T-helper 2 cell treated with Interferon-gamma antibody and Interleukin-4, amounts not matched to agents 5 μg/mL and 100 μg/mL, for 36 hours (primary cell): ENCODE data around the gene ACAD8.

ENCODE experiments used
- DNase-seq: peaks from one replicate; pipeline ENCODE4 v3.0.0; 2021; ENCODE audit warnings: low spot score
- H3K27ac Mint-ChIP-seq: one replicate; pipeline ENCODE4 v1.8.0; 2021; ENCODE audit warnings: mild to moderate bottlenecking, mixed read lengths
- H3K27me3 Mint-ChIP-seq: one replicate; pipeline ENCODE4 v1.8.0; 2021; ENCODE audit warnings: low read depth, mixed read lengths
- H3K36me3 Mint-ChIP-seq: one replicate; pipeline ENCODE4 v1.8.0; 2021; ENCODE audit warnings: low read depth, mixed read lengths
- H3K4me1 Mint-ChIP-seq: one replicate; pipeline ENCODE4 v1.8.0; 2021; ENCODE audit warnings: low read depth, mixed read lengths
- H3K4me3 Mint-ChIP-seq: one replicate; pipeline ENCODE4 v1.8.0; 2022; ENCODE audit warnings: mild to moderate bottlenecking, moderate library complexity, mixed read lengths
- H3K9me3 Mint-ChIP-seq: one replicate; pipeline ENCODE4 v1.8.0; 2021; ENCODE audit warnings: mixed read lengths

ACAD8 gene

DNA sequence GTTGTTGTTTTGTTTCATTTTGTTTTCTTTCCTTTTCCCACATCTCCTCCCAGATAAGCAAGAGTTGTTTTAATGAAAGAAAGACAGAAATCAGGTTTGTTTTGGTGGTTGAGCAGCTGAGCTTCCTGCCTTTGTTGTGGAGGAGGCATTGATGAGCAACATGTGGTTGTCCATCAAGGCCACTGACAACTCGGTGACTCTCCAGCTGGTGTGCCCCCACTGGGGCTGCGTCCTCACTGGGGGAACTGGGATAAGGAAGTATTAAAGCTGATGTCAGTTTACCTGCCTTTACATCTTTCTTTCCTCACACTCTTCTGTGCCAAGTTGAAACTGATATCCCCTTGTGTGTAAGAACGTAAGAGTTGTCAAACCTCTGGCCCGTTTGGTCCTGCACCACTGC lies 23.0 kb upstream of the ACAD8 start:
- DNase-seq: no peak
- Mint-ChIP-seq H3K4me1 (peaks cover 67% of the 10 kb centered on the region), H3K27ac (no peak overlapping the region), H3K27me3 (no peaks in the 10 kb centered on the region), H3K9me3 (no peaks in the 10 kb centered on the region), H3K36me3 (peaks cover 18% of the 10 kb centered on the region), H3K4me3 (no peak overlapping the region)

DNA sequence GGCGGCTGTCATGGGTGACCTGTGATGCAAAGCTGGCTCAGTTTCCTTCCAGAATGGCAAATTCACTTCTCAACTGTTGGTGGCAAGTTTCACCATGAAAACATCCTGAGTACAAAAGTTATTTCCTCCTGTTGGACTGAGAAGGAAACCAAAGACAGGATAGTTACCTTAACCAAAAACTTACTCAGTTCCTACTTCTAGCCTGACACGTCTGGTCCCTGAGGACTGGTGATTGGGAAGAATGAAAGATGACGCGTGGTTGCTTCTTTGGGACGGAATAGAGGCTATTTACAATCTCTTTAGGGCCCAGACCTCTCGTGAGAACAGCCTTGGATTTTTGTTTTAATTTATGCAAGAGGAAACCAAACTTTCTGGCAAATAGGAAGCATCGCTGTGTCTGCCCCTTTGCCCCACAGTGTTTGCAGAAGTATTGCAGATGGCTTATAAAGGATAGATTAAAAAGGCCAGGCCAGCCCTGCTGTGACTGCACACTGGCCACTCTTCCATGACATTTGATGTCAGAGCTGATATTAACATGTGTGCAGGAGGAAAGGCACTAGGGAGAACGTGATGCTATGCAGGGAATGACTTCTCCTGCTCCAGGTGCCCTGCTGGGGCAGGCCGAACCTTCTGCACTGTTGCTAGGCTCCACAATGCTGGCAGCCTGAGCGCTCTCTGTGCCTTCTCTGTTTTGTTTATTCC lies 21.3 kb upstream of the ACAD8 start:
- Mint-ChIP-seq H3K36me3 (peaks cover 18% of the 10 kb centered on the region), H3K27ac (peak overlapping the region; percentile 24), H3K27me3 (no peaks in the 10 kb centered on the region), H3K4me3 (no peak overlapping the region), H3K9me3 (no peaks in the 10 kb centered on the region), H3K4me1 (peaks cover 49% of the 10 kb centered on the region)
- DNase-seq: no peak

DNA sequence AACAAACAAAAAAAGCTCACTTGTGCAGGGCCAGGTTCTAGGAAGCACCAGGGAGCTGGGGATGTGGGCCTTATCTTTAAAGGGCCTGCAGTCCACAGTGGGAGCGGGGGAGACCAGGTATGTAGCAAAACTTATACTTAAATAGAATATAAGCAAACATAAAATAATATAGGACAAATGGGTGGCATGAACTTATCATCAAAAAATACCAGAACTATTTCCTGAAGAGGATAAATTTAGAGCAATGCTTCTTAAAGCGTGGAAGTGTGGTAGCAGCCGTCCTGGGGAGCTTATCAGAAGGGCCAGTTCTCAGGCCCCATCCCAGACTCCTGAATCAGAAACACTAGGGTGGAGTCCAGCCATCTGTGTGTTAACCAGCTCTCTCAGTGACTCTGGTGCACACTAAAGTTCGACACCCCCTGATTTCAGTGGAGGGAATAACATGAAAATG lies 19.6 kb upstream of the ACAD8 start:
- no peaks in the 10 kb centered on the region for H3K27me3 Mint-ChIP-seq
- peaks cover 19% of the 10 kb centered on the region for H3K36me3 Mint-ChIP-seq
- DNase-seq: no peak
- H3K9me3 Mint-ChIP-seq: no peaks in the 10 kb centered on the region
- no peak overlapping the region for H3K27ac Mint-ChIP-seq
- H3K4me3 Mint-ChIP-seq: no peak overlapping the region
- H3K4me1 Mint-ChIP-seq: peaks cover 33% of the 10 kb centered on the region

DNA sequence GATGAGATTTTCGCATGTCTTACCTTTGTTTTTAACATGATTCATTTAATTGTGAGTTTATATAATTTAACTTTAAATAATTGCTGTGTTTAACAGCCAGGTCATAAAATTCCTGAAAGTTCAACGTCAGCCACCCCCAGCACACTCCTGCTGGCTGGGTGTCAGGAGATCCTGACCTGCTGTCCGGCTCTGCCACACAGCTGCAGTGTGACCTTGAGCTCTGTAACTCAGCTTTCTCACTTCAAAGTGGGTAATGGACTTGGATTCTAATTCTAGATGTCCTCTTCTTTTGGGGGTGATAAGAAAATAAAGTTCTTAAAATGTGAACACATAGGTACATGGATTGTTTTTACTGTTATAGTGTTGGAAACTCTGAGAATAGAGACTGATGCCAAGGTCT lies 18.0 kb upstream of the ACAD8 start:
- Mint-ChIP-seq H3K27ac (no peak overlapping the region), H3K36me3 (peaks cover 23% of the 10 kb centered on the region), H3K27me3 (no peaks in the 10 kb centered on the region), H3K9me3 (no peaks in the 10 kb centered on the region), H3K4me1 (peaks cover 19% of the 10 kb centered on the region), H3K4me3 (no peak overlapping the region)
- no peak for DNase-seq

DNA sequence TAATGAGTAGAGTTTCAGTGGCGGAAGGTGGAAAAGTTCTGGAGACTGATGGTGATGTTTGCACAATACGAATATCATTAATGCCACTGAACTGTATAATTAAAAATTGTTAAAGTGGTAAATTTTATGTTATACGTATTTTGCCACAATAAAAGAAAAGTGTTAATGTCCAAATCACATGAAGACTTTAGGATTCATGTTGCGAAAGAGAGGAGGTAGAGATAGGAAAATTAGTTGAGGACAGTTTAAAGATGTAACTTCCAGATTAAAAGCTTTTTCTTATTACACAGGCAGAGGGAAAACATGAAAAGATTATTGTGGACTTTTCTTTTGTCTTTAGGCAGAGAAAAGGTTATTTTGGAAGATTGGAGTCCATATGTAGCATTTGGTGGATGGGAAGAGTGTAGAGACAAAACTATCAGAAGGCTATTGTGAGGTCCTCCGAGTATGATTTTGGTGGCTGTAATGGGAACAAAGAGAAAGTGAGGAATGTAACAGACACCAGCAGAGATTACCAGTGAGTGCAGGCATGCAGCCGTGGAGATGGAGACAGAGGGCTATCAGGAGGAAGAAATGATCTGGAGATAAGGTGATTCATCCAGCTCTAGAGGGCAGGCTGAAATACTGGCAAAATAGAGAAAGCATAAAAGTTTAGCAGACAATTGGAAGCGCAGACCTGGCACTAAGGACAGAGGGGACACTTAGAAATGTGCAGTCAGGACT lies 16.4 kb upstream of the ACAD8 start:
- H3K36me3 Mint-ChIP-seq: peaks cover 23% of the 10 kb centered on the region
- DNase-seq: no peak
- H3K9me3 Mint-ChIP-seq: no peaks in the 10 kb centered on the region
- H3K27ac Mint-ChIP-seq: no peak overlapping the region
- no peak overlapping the region for H3K4me3 Mint-ChIP-seq
- peaks cover 10% of the 10 kb centered on the region for H3K4me1 Mint-ChIP-seq
- no peaks in the 10 kb centered on the region for H3K27me3 Mint-ChIP-seq

DNA sequence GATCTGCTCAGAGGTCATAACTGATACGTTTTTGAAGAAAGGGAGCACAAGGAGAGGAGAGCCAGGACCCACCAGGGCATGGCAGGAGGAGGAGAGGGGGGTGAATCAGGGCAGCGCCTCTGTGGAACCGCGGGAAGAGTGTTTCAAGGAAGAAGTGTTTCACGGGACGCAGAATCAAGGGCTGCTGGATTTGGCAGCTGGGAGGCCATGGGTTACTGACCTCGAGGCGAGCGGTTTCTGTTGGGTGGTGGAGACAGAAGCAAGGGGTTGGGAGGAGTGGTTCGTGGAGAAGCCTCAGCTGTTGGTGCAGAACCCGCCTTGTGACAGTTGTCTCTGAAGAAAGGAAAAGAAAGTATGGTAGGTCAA lies 15.8 kb upstream of the ACAD8 start:
- no peaks in the 10 kb centered on the region for H3K27me3 Mint-ChIP-seq
- peaks cover 27% of the 10 kb centered on the region for H3K36me3 Mint-ChIP-seq
- H3K9me3 Mint-ChIP-seq: no peaks in the 10 kb centered on the region
- H3K4me3 Mint-ChIP-seq: no peak overlapping the region
- H3K27ac Mint-ChIP-seq: no peak overlapping the region
- DNase-seq: no peak
- H3K4me1 Mint-ChIP-seq: peaks cover 5% of the 10 kb centered on the region

DNA sequence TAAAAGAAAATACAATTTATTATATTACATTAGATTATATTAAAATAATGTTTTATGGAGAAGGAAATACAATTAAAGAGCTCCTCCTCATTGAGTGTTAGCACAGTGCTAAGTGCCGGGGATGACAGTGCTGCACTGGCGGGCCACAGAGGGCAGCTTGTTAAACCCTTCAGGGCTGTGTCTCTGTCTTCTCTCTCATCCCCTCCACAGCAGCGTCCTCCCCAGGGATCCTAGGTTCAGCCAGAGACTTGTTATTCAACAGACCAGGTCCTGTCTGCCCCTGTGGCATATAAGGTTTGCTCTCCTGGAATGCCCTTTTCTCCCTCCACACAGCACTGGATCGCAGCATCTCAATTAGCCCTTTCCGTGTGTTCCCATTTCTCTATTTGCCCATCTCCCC lies 14.4 kb upstream of the ACAD8 start:
- Mint-ChIP-seq H3K27ac (no peak overlapping the region), H3K9me3 (no peaks in the 10 kb centered on the region), H3K4me1 (no peaks in the 10 kb centered on the region), H3K4me3 (no peak overlapping the region), H3K36me3 (peaks cover 38% of the 10 kb centered on the region), H3K27me3 (no peaks in the 10 kb centered on the region)
- DNase-seq: no peak

DNA sequence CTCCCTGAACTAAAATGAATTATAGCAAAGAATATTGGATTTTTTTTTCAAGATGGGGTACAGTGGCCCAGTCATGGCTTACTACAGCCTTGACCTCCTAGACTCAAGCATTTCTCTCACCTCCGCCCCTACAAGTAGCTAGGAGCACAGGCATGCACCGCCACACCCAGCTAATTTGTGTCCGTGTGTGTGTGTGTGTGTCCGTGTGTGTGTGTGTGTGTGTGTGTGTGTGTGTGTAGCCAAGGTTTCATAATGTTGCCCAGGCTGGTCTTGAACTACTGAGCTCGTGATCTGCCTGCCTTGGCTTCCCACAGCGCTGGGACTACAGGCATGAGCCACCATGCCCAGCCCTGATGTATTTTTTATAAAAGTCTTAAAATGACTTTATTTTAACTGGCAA lies 12.8 kb upstream of the ACAD8 start:
- Mint-ChIP-seq H3K9me3 (no peaks in the 10 kb centered on the region), H3K27ac (no peak overlapping the region), H3K36me3 (peaks cover 41% of the 10 kb centered on the region), H3K4me1 (no peaks in the 10 kb centered on the region), H3K4me3 (no peak overlapping the region), H3K27me3 (no peaks in the 10 kb centered on the region)
- no peak for DNase-seq

DNA sequence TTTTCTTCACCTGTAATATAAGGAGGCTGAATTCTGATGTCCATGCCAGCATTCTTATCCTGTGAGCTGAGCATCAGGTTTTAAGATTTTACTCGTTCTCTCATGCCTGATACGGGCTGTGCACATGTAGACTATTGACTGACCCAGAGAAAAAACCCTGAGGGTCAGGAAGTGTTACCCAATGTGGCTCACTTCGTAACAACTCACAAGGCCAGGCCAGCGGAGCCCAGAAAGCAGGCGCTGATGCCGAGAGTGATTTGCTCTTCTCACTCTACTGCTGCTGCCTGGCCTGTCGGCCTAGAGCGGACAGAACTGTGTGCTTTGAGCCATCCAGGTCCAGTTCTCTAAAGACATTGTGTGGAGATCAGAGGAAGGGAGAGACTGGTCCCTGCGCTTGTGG lies 11.0 kb upstream of the ACAD8 start:
- DNase-seq: no peak
- no peaks in the 10 kb centered on the region for H3K4me1 Mint-ChIP-seq
- H3K27me3 Mint-ChIP-seq: no peaks in the 10 kb centered on the region
- no peak overlapping the region for H3K27ac Mint-ChIP-seq
- H3K36me3 Mint-ChIP-seq: peaks cover 50% of the 10 kb centered on the region
- H3K9me3 Mint-ChIP-seq: no peaks in the 10 kb centered on the region
- no peak overlapping the region for H3K4me3 Mint-ChIP-seq

DNA sequence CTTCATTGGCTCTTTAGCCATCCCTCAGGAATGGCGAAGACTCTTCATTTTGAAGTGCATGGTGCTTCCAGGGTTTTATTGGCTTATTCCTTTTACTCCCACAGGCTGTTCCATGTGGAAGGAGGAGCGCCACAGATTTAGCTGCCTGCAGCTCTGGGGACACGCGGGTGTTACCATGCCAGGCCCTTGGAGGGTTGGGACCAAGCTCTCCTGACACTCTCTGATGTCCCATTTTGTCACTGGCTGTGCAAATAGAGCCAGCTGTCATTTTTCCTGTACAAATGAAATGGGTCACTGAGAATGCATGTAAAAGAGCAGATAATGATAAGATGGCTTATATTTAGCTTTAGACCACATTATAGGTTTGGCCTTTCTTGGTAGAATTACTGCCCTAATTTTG lies 9.5 kb upstream of the ACAD8 start:
- H3K36me3 Mint-ChIP-seq: peaks cover 56% of the 10 kb centered on the region
- no peaks in the 10 kb centered on the region for H3K27me3 Mint-ChIP-seq
- H3K9me3 Mint-ChIP-seq: no peaks in the 10 kb centered on the region
- no peak overlapping the region for H3K4me3 Mint-ChIP-seq
- no peak overlapping the region for H3K27ac Mint-ChIP-seq
- no peak for DNase-seq
- peaks cover 4% of the 10 kb centered on the region for H3K4me1 Mint-ChIP-seq

DNA sequence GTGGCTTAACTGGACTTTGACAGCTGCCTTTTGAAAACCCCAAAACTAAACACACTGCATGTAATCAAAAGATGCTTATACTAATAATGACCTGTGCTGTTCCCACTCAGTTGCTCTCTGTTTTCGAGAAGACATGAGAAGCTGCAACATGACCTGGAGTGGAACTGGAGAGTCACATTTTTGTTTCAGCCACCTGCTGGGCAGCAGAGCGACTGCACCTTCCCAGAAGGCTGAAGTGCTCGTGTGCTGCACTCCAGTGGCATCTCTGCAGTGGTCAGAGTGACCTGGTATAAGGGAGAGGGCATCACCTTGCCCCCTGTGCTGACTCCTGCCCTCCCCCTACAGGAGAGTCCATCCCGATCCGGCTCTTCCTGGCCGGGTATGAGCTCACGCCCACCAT lies 8.8 kb upstream of the ACAD8 start:
- peaks cover 7% of the 10 kb centered on the region for H3K4me1 Mint-ChIP-seq
- H3K27ac Mint-ChIP-seq: no peak overlapping the region
- H3K36me3 Mint-ChIP-seq: peaks cover 60% of the 10 kb centered on the region
- no peak overlapping the region for H3K4me3 Mint-ChIP-seq
- no peaks in the 10 kb centered on the region for H3K27me3 Mint-ChIP-seq
- DNase-seq: no peak
- no peaks in the 10 kb centered on the region for H3K9me3 Mint-ChIP-seq

DNA sequence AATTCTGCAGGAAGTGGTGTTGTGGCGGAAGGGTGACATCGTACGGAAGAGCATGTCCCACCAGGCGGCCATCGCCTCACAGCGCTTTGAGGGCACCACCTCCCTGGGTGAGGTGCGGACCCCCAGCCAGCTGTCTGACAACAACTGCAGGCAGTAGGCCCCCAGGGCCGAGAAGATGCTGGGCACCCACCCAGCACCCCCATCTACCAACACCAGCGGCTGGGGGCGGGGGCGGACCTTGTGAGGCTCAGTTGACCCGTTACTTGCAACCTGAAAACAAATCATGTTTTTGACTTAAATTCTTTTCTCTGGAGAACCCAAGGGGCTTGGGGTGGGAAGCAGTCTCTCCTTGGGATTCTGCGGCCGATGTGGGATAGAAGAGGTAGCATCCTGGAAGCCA lies 7.9 kb upstream of the ACAD8 start:
- H3K27me3 Mint-ChIP-seq: no peaks in the 10 kb centered on the region
- no peak for DNase-seq
- no peak overlapping the region for H3K4me3 Mint-ChIP-seq
- H3K9me3 Mint-ChIP-seq: no peaks in the 10 kb centered on the region
- no peak overlapping the region for H3K27ac Mint-ChIP-seq
- peaks cover 53% of the 10 kb centered on the region for H3K36me3 Mint-ChIP-seq
- H3K4me1 Mint-ChIP-seq: peaks cover 7% of the 10 kb centered on the region

DNA sequence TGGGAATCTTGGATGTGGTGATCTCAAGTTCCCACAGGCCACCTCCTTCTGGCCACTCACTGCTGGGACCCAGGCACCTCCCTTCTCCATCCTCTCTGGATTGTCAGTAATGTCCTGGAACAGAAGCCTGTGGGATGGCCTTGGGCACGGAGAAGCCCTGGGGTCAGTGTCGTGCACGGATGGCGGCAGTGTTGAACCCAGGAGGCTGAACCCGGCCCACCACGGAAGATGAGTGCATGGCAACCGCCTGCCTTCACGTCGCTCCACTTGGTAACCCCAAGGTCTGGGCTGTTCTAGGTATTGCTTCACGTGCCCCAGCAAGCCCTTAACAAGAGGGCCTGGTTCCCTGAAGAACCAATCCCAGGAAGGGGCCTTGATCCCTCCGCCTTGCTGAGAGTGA lies 7.3 kb upstream of the ACAD8 start:
- H3K4me3 Mint-ChIP-seq: no peak overlapping the region
- no peak overlapping the region for H3K27ac Mint-ChIP-seq
- no peaks in the 10 kb centered on the region for H3K27me3 Mint-ChIP-seq
- H3K4me1 Mint-ChIP-seq: peaks cover 7% of the 10 kb centered on the region
- no peaks in the 10 kb centered on the region for H3K9me3 Mint-ChIP-seq
- H3K36me3 Mint-ChIP-seq: peaks cover 53% of the 10 kb centered on the region
- DNase-seq: no peak

DNA sequence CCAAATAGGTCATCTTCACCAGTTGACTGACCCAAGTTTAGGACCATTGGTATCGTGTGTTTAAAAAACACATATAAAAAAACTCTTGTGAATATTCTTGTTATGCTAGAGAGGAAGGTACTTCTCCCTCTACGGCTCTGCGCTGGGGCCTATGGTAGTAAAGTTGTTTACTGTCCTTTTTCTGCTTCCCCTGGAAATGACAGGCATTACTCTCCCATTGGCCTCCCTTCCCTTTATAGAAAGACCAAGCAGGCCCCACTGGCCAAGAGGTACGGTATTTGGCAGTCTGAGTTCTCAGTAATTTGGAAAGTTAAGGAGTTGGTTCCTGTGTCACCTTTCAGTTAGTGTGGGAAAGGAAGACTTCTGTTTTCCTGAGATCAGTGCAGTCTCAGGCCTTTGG lies 6.7 kb upstream of the ACAD8 start:
- Mint-ChIP-seq H3K27ac (no peak overlapping the region), H3K4me3 (no peak overlapping the region), H3K9me3 (no peaks in the 10 kb centered on the region)

More for the DNA sequence above, 6.7 kb upstream of the ACAD8 start:
- peaks cover 54% of the 10 kb centered on the region for H3K36me3 Mint-ChIP-seq
- no peak for DNase-seq
- H3K27me3 Mint-ChIP-seq: no peaks in the 10 kb centered on the region
- H3K4me1 Mint-ChIP-seq: peaks cover 11% of the 10 kb centered on the region
